Pulmonary artery endothelial cell (primary cell): ENCODE measurements around the gene PIEZO2. TPM values are rescaled to one million over a fixed set of nuclear protein-coding genes. Genes with fewer than 3 reads are reported as not detected.

Source experiments
- DNase-seq: peaks from one replicate; pipeline ENCODE4 v3.0.0-alpha.2; 2011; ENCODE audit warnings: low read depth, low spot score
- total RNA-seq: library from RNA; depleted of rRNA; stranded (reverse); fragments of >200 nt; gene quantifications from 2 replicates; pipeline ENCODE4 v1.2.3, GENCODE V29; 2014

PIEZO2 gene
- total RNA-seq, 1 donor from 2014 or later = 15.2 TPM

- DNase-seq = no peak
Observed at GRCh38 chr18:11066038-11066437, 83.3 kb downstream of the PIEZO2 start.

DNA sequence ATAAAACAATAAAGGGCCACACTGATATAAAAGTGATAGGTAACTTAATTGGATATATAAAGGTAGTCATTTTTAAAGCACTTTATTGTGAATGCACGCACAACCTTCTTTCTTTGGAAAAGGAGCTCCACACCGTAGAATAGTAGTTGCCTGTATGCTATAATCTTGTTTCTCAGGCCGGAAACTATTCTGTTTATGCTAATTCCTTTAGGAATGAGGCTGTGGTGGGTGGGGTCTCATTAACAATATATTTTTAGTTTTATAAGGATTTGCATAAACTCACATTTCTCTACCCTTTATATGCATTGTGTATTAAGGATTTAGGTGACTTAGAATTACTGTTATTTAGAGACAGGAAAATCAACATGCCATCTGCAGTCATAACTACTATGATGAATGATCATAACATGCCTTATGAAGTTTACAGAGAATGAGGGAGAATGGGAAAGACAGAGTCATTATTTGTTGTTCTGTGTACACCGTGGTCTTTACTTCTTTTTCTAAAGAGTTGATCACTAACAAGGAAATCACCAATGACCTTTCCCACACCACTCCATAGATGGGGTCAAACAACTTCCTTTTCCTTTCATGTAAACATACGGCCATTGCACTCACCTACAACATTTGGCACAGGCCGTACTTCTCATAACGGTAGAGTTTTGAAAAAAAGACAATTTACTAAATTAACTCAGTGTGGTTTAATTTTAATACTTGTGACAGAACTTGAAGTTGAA, 84.5 kb downstream of the PIEZO2 start:
- no peak for DNase-seq

DNA sequence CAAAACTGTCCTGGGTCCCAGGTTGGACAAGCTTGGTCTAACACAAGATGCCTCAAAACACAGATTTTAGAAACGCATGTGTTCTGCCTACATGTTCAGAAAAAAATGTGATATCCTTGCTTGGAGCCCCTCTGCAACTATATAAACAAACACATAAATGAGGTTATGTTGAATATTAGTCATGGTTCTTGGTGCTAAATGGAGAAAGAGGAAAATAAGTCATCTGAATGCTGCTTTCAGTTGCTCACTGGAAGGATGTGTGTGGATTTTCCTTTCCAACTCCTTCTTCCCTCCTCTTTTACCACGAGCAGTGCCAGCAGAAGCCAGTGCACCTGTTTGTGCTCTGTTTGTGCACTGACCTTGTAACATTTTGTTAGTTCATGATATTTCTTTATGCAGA, 85.3 kb downstream of the PIEZO2 start:
- DNase-seq = no peak

GRCh38 chr18:11055721-11056120, 93.6 kb downstream of the PIEZO2 start:
- DNase-seq = no peak

GRCh38 chr18:11054497-11054896, 94.9 kb downstream of the PIEZO2 start:
- DNase-seq = no peak

GRCh38 chr18:11053293-11053692, 96.1 kb downstream of the PIEZO2 start:
- DNase-seq = no peak

GRCh38 chr18:11052800-11053199, 96.6 kb downstream of the PIEZO2 start:
- no peak for DNase-seq

DNA sequence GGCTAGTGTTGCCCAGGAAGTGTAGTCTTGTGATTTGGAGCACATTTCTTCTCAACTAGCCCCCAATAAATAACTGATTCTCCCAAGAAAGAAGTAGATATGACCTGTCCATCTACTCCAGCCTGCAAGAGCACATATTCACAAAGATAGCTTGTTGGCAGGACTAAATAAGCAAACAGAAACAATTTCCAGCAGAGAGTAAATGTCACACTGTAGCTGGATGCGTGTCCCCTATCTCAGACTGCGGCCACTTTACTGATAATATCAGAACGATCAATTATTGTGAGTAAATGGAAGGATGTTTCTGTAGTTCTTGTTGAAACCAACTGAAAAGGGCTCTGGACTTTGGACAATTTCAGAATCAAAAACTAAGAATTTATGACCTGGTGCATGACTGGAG, 97.9 kb downstream of the PIEZO2 start:
- no peak for DNase-seq

GRCh38 chr18:11050966-11051365, 98.4 kb downstream of the PIEZO2 start:
- no peak for DNase-seq

- no peak for DNase-seq
Observed at GRCh38 chr18:11047817-11048216, 101.6 kb downstream of the PIEZO2 start.

DNA sequence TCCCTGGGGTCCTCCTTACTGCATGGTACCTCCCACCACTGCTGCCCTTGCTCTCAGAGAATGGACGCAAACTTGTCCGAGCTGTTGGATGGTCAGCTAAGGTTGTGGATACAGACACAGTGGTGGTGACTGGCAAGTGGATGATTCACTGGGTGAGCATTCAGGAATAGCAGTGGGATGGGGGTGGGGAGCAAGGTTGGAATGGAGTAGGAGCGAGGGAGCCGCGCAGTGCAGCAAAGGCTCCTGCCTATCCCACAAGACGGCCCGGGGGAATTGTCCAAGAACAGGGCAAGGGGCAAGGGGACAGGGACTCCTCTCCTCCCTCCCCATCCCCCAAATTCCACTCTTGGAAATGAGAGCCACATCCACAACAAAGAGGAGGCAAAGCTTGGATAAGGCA, 102.2 kb downstream of the PIEZO2 start:
- DNase-seq = no peak

- no peak for DNase-seq
Observed at GRCh38 chr18:11046140-11046539, 103.2 kb downstream of the PIEZO2 start.

GRCh38 chr18:11043694-11044093, 105.7 kb downstream of the PIEZO2 start:
- DNase-seq = no peak

DNA sequence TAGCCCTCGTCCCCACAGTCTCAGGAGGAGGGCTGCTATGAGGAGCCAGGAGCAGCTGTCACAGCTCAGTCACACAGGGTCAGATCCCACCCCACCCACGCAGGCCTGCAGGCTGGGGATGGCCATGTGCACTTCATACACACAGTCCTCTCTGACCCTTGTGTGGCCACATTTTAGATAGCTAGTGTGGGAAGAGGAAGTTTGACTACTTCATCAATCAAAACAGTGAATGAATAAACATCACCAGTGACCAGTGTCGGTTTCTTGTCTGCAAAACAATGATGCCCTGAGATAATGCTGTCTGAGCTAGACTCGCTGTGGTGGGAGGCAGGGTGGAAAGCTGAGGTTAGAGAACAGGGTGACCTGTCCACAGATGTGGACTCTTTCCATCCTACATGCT, 107.1 kb downstream of the PIEZO2 start:
- no peak for DNase-seq

- DNase-seq = no peak
Observed at GRCh38 chr18:11040823-11041656, 108.3 kb downstream of the PIEZO2 start.

- no peak for DNase-seq
Observed at GRCh38 chr18:11040359-11040758, 109.0 kb downstream of the PIEZO2 start.

DNA sequence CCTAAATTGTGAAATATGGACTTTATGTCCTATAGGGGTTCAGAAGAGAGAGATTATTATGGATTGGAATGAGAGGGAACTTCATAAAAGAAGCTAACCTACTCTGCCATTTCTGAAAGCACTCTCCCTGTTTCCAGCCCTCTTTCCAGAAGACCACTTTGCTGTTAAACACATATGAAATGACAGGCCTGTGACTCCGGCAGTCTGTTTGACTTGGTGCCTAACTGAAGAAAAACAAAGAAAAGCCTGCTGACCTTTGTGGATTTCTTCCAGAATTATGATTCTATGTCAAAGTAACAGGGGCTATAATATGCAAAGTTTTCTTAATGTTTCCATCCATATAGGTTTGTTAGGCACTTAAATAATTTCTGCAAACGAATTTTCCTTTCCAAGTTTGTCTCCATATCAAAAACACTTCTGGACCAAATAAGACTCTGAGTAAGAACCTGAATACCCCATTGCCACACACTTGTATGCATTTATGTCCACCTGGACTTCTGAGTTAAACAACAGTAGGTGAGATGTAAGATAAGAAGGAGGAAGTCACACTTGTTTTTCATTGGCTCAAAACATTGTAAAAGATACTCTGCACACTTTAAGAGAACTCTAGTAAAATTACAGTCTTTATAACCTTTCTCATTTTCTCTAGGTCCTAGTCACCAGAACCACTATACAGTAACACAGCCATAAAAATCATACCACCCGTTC, 111.7 kb downstream of the PIEZO2 start:
- no peak for DNase-seq

DNA sequence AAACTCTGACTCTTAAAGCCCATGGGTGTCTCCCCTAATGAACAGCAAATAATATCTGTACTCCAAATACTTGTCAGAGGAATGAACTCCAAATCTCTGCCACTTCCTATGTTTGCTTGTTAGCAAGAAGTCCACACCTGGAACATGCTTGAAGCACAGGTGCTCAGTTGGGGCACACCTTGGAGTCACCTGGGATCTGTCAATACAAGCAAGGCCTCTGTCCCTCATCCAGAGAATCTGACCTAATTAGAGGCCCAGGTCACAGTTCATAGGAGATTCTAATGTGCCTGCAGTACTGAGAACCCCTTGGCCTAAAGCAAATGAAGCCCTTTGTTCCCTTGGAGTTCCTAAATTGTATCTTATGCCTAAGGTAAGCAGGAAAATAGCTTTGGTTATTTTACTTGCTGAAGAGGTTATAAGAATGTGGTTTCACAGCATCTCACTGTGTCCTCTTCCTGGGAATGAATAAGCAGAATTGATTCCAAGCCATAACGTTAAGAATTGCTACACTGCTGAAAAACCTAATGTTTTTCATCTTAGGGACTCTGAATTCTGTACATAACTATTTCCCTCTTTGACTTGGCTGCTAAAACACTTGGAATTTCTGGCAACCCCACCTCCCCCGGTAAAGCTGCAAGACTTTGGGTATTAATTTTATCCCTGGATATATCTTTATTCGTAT, 113.4 kb downstream of the PIEZO2 start:
- no peak for DNase-seq

DNA sequence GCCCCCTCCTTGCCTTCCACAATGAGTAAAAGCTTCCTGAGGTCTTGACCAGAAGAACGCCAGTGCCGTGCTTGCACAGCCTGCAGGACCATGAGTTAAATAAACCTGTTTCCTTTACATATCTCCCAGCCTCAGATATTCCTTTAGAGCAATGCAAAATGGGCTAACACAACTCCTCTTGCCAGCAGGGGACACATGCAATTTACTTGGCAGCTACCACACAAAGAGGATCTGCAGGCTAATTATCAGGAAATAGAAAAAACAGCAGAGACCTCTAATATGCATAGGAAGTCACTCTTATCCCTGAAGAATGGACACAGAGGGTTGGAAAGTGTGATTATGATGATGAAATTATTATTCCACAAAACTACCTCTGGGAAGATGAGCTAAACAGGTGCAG, 114.0 kb downstream of the PIEZO2 start:
- no peak for DNase-seq

DNA sequence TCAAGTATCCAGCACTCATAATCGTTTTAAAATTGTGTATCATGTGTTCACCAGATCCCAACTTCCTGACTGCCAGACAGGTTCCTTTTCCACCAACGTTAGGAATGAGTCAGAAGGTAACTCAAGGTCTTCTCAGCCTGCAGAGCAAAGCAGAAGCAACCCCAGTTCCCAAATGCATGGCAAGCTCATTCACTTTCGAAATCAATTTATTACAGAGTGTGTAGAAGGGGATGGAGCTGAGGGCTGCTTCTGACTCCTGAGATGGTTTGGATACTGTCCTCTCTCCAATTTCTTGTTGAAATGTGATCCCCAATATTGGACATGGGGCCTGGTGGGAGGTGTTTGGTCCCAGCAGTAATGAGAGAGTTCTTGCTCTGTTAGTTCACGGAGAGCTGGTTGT, 114.5 kb downstream of the PIEZO2 start:
- no peak for DNase-seq

- DNase-seq = no peak
Observed at GRCh38 chr18:11033503-11033902, 115.9 kb downstream of the PIEZO2 start.

DNA sequence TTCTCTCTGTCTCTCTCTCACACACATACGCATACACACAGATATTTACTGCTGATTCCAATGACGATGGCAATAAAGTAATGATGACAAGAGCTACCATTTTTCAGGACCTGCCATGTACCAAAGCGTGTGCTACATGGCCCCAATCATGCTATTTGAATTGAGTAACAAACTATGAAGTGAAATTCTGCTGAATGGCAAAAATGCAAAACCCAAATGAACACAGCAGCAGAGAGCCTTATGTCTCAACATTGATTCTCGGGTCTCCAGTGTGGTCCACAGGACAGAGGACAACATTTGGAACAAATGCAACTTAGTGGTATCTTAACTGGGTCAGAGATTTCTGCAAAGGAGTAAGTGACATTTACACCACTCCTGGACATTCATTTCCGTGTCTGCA, 117.4 kb downstream of the PIEZO2 start:
- no peak for DNase-seq
